ENCODE results near the gene MSRB3.

- no peak for TF ChIP-seq REST (IDR thresholded peaks at IDR 0.05; ENCODE audit: borderline replicate concordance)
- TF ChIP-seq EZH2 (IDR thresholded peaks at IDR 0.05; ENCODE audit: borderline replicate concordance, insufficient read depth, low read length, poor library complexity, severe bottlenecking) = no peak
- TF ChIP-seq CTCF (IDR thresholded peaks at IDR 0.05; ENCODE audit: poor library complexity, severe bottlenecking) = no peak
- no peak for TF ChIP-seq RAD21 (conservative IDR thresholded peaks at IDR 0.05)
- no peak for TF ChIP-seq EP300 (conservative IDR thresholded peaks at IDR 0.05; ENCODE audit: poor library complexity, severe bottlenecking)
- no peak for TF ChIP-seq TAF1 (IDR thresholded peaks at IDR 0.05; ENCODE audit: low read depth)
- TF ChIP-seq POLR2AphosphoS5 (IDR thresholded peaks at IDR 0.05) = no peak
- TF ChIP-seq SMC3 (conservative IDR thresholded peaks at IDR 0.05; ENCODE audit: poor library complexity) = no peak
Measured at GRCh38 chr12:65432651-65433050, 154.2 kb downstream of the MSRB3 start.
